PC-3 (cell line): ENCODE measurements around the gene FBLIM1.

ENCODE experiments used
- CTCF ChIP-seq: fragments of 300-600 bp; sonication (generic); conservative IDR thresholded peaks from 2 replicates; pipeline ENCODE4 v1.5.1; 2017; ENCODE audit warnings: antibody characterized with exemption, low read depth, mild to moderate bottlenecking, low read length
- EZH2 ChIP-seq: fragments of 300-600 bp; sonication (generic); IDR thresholded peaks from one replicate; pipeline ENCODE4 v1.6.1; 2017; ENCODE audit warnings: antibody characterized with exemption, mild to moderate bottlenecking, low read length; ENCODE audit not compliant: unreplicated experiment
- EZH2phosphoT487 ChIP-seq: fragments of 300-600 bp; sonication (generic); IDR thresholded peaks from 2 replicates; pipeline ENCODE4 v1.6.1; 2018; ENCODE audit warnings: mild to moderate bottlenecking, antibody characterized with exemption, low read length, borderline replicate concordance

- TF ChIP-seq CTCF (no peak), EZH2 (no peak), EZH2phosphoT487 (no peak)
Observed at GRCh38 chr1:15733218-15733725, 25.3 kb upstream of the FBLIM1 start.
